ENCODE data around the gene C16orf90. TPM values are rescaled to one million over a fixed set of nuclear protein-coding genes. Genes with fewer than 3 reads are reported as not detected.

Gene C16orf90
- total RNA-seq, 1 donor from 2014 or later: not detected

DNA sequence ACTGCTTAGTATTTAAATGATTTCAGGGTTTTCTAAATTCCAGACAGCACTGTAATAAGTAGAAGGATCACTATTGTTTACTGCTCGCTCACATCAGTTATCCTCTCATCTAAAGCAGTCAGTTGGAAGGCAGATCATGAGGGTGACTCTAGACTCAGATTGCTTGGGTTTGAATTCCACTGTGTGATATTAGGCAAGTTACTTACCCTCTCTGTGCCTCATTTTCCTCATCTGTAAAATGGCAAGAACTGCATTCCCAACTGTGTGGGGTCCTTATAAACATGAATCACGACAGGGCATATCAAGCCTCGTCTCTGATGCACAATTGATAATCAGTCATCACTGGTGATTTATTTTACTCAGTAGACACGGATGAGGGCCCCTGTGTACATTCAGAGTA, 20.6 kb upstream of the C16orf90 start:
- no peak for DNase-seq (ENCODE audit: low spot score)
- intact Hi-C loops (cut with DNase I): no loop called here

DNA sequence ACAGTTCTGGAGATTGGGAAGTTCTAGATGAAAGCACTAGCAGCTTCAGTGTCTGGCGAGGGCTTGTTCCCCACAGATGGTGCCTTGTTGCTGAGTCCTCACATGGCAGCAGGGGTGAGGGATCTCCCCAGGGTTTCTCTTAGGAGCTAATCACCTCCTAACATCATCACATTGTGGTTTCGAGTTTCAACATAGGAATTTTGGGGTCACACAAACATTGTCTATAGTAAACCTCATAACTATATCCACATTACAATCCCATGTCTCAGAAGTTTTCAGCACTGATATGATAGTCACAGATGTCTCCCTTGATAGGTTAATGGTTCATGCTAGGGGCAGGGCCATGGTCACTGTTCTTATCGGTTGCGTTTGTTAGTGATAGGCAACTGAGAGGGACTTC, 19.3 kb upstream of the C16orf90 start:
- no peak for DNase-seq (ENCODE audit: low spot score)
- intact Hi-C loops (cut with DNase I): no loop called here

DNA sequence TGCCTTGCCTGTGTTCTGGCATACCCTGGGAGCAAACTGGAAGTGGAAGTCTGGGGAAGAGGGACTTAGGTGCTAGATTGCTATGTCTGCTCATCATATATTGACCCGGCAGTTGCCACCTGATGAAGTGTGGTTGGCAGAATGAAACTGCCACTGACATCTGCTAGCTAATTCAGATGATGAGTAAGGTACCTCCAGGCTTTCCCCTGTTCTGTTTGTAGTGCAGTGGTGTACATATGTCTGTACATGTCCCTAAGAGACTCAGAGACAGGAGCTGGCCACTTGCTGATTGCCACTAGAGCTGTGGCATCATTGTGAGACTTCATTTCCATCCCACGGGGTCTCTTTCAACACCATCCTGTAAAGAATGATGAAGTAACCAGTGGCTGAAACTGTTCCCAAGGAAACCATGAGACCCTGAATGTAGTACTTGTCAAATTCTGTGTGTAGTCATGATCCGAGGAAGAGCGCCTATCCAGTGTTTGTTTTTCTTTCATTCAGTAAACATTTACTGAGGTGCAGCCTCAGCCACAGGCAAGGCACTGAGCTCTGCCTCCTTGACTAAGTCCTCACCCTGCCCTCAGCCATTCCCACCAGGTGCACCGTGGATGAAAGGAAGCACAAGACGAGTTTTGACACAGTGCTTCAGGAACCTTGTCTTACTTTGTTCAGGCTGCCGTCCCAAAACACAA, 18.7 kb upstream of the C16orf90 start:
- no peak for DNase-seq (ENCODE audit: low spot score)
- intact Hi-C loops (cut with DNase I): no loop called here

DNA sequence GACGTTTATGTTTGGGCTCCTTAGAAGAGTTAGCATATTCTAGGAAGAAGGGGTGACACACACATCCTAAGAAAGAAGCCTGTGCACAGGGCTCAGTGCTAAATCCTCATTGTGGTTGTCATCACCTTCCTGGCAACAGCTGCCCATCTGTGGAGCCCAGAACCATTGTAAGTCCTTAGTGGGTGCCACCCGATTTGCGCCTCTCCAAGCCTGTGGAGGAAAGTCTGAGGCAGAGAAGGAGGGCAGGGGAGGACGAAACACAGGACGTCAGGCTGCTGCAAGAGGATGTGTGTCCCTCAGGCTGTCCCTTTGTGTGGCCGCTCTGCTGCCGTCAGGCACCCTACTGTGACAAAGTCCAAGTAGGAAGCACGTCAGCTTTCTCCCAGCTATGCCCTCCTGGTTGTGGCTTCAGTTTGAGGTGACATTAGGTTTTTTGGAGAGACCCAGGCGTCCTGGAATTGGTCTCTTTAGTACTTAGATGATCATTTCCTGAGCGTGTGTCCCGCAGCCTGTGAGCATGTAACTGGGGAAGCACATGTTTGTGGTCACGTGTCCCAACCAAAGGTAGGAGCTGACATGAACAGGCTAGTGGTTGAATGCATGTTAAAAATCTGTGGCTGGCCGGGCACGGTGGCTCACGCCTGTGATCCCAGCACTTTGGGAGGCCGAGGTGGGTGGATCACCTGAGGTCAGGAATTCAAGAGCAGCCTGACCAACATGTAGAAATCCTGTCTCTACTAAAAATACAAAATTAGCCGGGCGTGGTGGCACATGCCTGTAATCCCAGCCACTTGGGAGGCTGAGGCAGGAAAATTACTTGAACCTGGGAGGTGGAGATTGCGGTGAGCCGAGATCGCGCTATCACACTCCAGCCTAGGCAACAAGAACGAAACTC, 16.2 kb upstream of the C16orf90 start:
- peak; percentile 65 for DNase-seq (ENCODE audit: low spot score)
- intact Hi-C loops (cut with DNase I): no loop called here

DNA sequence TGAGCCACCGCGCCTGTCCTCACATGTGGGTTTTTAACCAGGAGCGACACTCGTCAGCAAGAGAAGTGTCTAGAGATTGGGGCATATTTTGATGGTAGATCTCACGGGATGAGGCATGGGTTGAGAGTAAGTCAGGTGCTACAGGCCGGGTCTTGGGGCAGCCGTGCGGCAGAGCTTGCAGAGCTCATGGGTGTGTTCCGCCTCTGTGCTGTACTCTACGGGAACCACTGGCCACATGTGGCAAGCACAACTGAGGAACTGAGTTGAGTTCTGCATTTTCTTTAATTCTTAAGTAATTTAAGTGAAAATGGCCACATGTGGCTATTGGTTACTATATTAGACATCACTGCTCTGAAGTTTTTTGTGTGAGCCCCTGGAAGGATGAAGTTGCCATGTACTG, 15.1 kb upstream of the C16orf90 start:
- intact Hi-C loops (cut with DNase I): no loop called here
- peak; percentile 9 for DNase-seq (ENCODE audit: low spot score)

DNA sequence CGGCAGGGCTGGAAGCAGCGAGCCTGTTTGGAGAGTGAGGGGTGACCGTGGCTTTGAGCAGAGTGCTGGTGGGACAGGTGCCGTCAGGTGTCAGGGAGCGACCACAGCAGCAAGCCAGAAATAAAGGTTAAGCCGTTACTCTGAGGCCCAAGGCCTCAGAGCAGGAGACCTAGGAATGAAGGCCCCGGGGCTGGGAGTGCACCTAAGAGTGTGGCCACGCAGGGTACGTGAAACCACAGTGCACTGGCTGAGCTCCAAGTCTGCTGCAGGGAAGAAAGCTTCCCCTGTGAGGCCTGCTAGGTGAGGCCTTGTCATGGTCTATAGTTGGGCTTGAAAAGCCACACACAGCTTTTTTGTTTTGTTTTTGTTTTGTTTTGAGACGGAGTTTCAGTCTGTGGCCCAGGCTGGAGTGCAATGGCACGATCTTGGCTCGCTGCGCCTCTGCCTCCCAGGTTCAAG, 14.2 kb upstream of the C16orf90 start:
- intact Hi-C loops (cut with DNase I): no loop called here
- peak; percentile 55 for DNase-seq (ENCODE audit: low spot score)

DNA sequence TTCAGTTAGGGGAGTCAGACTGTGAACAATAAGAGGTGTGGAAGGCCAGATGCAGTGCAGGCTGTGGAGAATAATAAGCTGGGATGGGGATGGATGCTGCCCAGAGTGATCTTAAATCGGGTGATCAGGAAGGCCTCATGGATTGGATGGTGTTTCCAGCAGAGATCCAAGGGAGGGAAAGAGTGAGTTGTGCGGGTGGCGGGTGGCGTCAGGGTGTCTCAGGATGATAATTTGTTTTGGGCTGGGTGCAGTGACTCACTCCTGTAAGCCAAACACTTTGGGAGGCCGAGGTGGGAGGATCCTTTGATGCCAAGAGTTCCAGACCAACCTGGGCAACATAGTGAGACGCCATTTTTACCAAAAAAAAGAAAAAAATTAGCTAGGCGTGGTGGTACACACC, 13.4 kb upstream of the C16orf90 start:
- no peak for DNase-seq (ENCODE audit: low spot score)
- intact Hi-C loops (cut with DNase I): no loop called here

DNA sequence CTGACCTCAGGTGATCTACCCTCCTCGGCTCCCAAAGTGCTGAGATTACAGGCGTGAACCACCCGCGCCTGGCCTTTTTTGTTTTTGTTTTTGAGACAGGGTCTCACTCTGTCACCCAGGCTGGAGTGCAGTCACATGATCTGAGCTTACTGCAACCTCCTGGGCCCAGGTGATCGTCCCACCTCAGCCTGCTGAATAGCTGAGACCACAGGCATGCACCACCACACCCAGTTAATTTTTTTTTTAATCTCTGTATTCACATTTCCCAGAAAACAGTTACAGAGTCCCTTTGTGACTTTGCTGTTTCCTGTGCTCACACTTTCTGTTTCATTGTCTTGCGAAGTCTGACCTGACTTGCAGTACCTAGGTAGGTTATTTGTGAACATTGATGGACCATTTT, 8.2 kb upstream of the C16orf90 start:
- peak; percentile 41 for DNase-seq (ENCODE audit: low spot score)
- intact Hi-C loops (cut with DNase I): loop anchor here (5.0 kb wide), 2 partner anchors 46 to 241 kb away; no protein-coding TSS in a partner anchor

DNA sequence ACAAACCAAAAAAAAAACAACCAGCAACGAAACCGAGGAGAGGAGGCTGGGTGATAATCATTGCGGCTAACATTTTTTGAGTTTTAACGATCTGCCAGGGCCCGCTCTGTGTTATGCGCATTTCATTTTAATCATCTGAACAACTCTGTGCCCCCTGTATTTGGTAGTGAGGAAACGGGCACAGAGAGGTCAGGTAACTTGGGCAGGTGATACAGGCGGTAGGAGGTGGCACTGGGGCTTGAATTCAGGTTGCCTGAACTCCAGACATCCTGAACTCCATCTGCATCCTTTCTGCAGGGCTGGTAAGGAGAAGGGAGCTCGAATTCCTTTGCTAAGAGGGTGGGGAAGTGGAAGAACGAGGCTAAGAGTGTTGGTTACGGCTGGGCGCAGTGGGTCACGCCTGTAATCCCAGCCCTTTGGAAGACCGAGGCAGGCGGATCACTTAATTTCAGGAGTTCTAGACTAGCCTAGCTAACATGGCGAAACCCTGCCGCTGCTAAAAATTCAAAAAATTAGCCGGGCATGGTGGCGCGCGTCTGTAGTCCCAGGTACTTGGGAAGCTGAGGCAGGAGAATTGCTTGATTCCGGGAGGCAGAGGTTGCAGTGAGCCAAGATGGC, 6.6 kb upstream of the C16orf90 start:
- peak; percentile 53 for DNase-seq (ENCODE audit: low spot score)
- intact Hi-C loops (cut with DNase I): loop anchor here (5.0 kb wide), 2 partner anchors 45 to 240 kb away; no protein-coding TSS in a partner anchor

DNA sequence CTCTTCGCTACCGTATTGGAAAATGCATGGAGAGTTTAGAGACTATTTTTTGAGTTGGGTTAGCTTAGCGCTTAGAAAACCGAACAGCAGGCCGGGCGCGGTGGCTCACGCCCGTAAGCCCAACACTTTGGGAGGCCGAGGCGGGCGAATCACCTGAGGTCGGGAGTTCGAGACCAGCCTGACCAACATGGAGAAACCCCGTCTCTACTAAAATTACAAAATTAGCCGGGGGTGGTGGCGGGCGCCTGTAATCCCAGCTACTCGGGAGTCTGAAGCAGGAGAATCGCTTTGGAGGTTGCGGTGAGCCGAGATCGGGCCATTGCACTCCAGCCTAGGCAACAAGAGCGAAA, 6.1 kb upstream of the C16orf90 start:
- peak; percentile 54 for DNase-seq (ENCODE audit: low spot score)
- intact Hi-C loops (cut with DNase I): loop anchor here (5.0 kb wide), 2 partner anchors 44 to 239 kb away; no protein-coding TSS in a partner anchor

DNA sequence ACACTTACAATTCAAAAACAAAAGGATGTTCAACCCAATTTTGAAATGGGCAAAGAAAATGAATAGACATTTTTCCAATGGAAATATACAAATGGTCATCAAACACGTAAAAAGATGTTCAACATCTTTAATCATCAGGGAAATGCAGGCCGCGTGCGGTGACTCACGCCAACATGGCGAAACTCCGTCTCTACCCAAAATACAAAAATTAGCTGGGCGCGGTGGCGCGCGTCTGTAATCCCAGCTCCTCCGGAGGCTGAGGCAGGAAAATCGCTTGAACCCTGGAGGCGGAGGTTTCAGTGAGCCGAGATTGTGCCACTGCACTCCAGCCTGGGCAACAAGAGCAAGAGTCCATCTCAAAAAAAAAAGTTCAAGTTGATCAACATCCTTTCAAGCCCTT, 3.7 kb upstream of the C16orf90 start:
- intact Hi-C loops (cut with DNase I): no loop called here
- peak; percentile 33 for DNase-seq (ENCODE audit: low spot score)

DNA sequence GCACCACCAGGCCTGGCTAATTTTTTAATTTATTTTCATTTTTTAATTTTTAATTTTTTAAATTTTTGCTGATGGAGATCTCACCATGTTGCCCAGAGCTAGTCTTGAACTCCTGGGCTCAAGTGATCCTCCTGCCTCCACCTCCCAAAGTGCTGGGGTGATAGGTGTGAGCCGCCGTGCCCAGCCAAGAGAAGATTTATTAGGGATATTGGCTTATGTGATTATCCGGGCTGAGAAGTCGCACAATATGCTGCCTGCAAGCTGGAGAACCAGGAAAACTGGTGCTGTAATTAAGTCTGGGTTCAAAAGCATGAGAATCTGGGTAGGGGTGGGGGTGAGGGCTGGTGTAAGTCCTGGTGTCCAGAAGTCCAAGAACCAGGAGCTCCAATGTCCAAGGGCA, 2.5 kb upstream of the C16orf90 start:
- no peak for DNase-seq (ENCODE audit: low spot score)
- intact Hi-C loops (cut with DNase I): no loop called here

DNA sequence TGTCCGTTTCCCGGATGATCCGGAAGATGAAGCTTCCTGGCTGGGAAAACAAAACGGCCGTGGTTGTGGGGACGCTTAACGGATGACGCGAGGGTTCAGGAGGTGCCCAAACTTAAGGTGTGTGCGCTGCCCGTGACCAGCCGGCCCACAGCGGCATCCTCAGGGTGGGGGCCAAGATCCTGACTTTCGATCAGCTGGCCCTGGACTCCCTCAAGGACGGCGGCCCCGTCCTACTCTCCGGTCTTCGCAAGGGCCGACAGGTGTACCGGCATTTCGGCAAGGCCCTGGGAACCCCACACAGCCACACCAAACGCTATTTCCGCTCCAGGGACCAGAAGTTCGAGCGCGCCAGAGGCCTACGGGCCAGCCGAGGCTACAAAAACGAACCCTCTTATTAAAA, 1.1 kb upstream of the C16orf90 start:
- intact Hi-C loops (cut with DNase I): no loop called here

DNA sequence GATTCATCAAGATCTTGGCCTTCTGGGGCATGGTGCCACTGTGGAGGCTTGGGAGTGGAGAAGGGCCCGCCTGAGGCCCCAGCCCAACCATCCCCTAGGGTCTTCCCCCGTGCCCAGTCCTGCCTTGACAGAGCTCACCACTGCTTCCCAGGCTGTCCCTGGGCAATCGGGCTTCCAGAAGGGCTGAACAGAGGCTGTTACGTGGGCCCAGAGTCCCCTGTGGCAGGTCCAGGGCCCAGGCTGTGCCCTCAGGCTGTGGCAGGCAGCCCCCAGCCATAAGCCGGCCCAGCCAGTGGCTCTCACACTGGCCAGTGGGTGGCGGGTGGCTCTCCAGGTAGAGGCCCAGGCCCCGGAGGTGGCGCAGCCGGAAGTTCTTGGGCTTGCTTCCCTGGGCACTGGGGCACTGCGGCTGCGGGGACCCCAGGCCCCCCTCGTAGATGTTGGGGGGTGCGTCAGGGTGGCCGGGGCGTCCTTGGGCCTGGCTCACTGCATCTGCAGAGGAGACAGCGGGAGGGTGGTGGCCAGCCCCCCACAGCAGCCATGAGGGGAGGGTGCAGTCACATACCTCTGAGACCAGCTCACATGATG, 809 bp downstream of the C16orf90 start:
- DNase-seq (ENCODE audit: low spot score): no peak
- intact Hi-C loops (cut with DNase I): no loop called here

More for the DNA sequence above, 1.1 kb upstream of the C16orf90 start:
- no peak for DNase-seq (ENCODE audit: low spot score)

DNA sequence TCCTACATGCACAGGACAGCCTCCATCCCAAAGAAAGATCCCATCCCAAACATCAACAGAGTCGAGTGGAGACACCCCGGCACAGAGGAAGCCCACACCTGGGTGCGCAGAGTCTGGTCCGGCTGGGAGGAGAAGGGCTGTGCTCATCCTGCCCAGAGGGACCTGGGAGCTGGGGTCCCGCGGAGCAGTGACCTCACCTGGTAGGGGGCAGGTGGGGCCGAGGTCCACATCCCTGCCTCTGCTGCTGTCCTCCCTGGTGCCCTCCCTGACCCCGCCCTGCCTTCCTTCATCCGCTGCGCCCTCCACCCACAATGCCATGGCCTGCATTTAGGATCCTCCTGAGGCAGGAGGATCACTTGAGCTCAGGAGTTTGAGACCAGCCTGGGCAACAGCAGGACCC, 2.9 kb downstream of the C16orf90 start:
- intact Hi-C loops (cut with DNase I): no loop called here
- DNase-seq (ENCODE audit: low spot score): no peak

DNA sequence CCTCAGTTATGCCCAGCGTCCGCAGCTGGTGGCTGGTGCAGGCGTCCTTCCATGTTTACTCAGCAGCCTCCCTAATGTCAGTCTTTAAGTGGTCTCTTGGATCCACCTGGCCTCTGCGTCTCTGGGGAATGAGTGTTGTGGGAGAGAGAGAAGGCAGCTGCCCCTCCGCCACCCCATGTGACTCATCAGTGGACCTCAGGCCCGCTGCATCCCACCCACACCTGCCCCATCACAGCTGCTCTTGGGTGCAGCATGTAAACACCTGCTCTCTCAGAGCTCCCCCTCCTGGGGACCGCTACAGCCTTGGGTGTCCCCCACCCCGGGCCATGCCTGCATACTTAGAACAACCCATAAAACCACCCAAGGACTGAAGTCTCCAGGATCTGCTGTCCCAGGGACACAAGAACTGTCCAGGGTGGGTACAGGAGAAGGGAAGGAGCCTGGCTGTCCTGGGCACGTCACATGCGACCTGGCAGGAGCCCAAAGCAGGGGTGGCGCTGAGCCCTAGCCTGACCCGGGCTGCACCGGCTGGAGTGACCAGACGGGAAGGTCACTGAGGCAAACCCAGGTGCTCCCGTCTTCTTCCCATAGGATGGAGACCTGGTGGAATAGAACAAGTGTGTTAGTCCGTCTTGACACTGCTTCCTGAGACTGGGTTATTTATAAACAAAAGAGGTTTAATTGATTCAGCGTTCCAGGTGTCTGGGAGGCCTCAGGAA, 4.2 kb downstream of the C16orf90 start:
- no peak for DNase-seq (ENCODE audit: low spot score)
- intact Hi-C loops (cut with DNase I): no loop called here

DNA sequence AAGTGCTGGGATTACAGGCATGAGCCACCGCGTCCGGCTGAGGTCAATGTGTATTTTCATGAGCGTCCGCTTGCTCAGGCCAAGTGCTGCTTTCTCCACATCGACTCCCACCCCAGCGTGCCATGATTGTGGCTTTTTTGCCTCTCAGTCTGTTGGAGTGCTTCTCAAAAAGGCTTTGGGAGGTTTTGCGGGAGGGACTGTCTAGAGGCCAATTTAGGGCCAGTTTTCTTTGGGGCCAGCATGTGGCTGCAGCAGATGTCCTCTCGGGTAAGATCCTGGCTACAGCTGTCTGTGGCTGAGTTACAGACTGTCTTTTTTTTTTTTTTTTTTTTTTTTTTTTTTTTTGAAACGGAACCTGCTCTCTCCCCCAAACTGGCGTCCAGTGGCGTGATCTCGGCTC, 6.5 kb downstream of the C16orf90 start:
- DNase-seq (ENCODE audit: low spot score): no peak
- intact Hi-C loops (cut with DNase I): no loop called here

DNA sequence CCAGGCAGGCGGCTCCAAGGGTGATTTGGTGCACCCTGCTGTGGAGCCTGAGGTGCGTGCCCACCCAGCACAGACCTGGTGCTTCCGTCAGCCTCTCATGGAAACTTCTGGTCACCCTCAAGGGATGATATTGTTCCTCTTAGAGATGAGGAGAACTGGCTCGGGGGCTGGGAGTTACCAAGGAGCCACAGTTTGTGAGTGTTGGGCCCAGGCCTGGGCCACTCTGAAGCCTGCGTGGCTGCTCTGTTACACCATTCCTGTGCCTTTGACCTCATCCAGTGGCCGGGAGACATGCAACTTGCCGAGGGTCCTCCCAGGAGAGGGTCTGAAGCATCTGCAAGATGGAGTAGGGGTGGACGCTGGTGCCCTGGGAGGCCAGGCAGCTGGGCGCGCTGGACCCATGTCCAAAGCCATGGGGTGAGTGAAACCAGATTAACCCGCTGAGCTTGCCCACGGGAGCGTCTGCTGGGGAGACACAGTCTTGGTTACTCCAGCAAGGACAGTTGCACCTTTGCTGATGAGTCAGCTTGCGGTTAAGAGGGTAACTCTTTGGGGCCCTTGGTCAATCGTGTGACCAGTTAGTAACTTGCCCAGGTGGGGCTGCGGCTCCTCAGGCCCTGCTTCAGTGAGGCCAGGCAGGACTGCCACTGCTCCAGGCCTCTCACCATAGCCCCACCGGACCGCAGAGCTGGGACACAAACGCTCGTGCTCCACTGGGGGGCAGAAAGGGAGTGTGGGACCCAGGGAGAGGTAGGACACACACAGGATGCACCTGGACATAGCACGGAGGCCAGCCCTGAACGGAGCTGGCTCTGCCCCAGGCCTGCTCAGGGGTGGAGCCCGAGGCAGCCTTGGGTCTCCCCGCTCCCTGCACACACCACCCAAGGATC, 7.5 kb downstream of the C16orf90 start:
- no peak for DNase-seq (ENCODE audit: low spot score)
- intact Hi-C loops (cut with DNase I): no loop called here

Data from cardiac septum (tissue), 1 donor.